Adrenal gland (tissue), 5 donors: ENCODE measurements around the gene TSKU.

Experiments used
- CTCF ChIP-seq, 6 experiments: fragments of 450-650 bp in 4 of 6; fragments of 200-600 bp in 2 of 6; sonication (generic) in 1 of 6; IDR thresholded peaks; 1 replicate in 5 of 6; 2 replicates in 1 of 6; pipeline versions ENCODE4 v1.5.1 to v1.8.0; 2016 to 2021; ENCODE audit warnings: antibody characterized with exemption in 6 of 6, mild to moderate bottlenecking in 2 of 6, moderate library complexity in 1 of 6
- POLR2A ChIP-seq, 2 donors: fragments of 450-650 bp; IDR thresholded peaks; one replicate each; pipeline ENCODE4 v1.6.1; 2017; ENCODE audit warnings: antibody characterized with exemption in 2 of 2, mild to moderate bottlenecking in 2 of 2, moderate library complexity in 1 of 2
- donor health status: DM: no; HTN: no; CAD: no.

- TF ChIP-seq CTCF (IDR thresholded peaks at IDR 0.05), result no peak
- TF ChIP-seq POLR2A (IDR thresholded peaks at IDR 0.05), result no peak
Observed at GRCh38 chr11:76832361-76832760, 49.2 kb downstream of the TSKU start.
